Stimulated activated CD8-positive, alpha-beta memory T cell treated with anti-CD3 and anti-CD28 coated beads, Interleukin-7, amount 100 ng/mL, for 4 hours (primary cell): ENCODE results near the gene HCN1.

ENCODE experiments used
- DNase-seq, 2 donors: peaks; one replicate each; pipeline ENCODE4 v3.0.0-alpha.2; 2020; ENCODE audit warnings: low read depth in 2 of 2

Gene HCN1

DNA sequence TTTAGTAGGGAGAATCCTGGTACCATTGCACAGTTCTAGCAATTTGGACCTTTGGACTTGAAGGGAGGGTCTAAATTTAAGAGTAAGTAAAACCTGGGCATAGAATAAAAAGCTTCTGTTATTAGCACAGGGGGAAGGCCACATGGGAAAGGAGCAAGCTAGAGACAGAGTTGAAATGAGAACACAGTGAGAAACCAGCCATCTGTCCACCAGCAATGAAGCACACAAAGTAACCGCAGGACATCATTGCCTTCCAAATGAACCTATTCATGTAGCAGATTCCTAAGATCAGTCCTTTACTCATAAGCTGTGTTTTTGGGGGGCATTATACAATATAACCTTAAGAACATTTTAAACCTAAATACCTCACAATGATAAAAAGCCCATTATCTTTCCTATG lies 407.4 kb downstream of the HCN1 start:
- no peak for DNase-seq

DNA sequence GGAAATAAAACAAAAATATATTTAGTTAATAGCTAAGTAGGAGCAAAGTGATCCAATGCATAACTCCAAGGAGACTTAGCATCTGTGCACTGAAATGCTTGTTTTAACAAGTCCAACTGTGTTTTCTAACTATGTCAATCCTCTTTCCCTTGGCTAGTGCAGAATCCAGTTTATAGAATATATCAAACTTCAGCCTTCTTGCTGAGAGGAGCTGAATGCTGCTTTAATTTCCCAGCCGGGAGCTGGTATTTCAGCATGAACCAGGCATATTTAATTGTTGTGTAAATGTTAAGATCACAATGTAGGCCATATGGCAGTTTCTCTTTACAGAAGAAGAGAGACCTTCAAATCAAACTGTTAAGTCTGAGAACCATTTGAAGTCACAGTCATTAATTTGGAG lies 411.7 kb downstream of the HCN1 start:
- no peak for DNase-seq

DNA sequence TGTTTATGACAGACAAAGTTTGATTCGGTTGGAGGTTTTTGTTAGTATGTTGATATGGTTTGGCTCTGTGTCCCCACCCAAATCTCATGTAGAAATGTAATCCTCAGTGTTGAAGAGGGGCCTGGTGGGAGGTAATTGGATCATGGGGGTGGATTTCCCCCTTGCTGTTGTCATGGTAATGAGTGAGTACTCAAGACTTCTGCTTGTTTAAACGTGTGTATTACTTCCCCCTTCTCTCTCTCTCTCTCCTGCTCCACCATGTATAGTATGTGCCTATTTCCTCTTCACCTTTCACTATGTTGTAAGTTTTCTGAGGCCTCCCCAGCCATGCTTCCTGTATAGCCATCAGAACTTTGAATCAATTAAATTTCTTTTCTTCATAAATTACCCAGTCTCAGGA lies 415.1 kb downstream of the HCN1 start:
- no peak for DNase-seq

DNA sequence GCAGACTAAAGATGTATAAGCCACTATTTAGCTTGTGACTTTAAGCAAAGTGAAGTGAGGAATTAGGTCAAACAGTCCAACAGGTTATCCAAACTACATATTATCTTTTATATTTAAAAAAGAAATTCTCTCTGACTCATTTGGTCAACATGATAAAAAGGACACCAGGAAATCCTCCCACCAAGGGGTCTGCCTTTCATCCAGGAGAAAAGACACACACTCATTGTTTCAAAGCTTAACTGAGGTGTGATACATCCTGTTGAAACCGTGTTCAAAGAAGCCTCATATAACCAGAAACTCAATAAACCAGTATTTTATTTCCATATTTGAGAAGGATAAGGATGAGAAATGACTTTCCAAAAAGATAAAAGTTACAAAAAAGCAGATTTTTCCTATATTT lies 417.1 kb downstream of the HCN1 start:
- DNase-seq: no peak

DNA sequence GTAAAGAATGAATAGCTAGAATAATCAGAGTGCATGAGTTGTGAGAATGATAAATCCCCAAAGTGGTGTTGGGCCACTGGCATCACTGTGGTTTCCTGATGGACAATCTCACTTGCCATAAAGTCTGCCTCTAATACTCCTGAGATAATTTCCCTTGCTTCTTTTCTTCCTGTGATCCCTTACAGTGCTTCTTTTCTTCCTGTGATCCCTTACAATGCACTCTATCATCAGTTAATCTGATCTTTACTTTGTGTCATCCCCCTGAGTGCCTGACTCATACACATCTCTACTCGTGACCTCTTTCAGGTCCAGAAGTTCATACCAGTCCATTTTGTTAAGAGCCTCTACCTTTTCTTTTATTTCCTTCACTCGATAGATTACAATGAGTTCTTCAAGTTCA lies 418.3 kb downstream of the HCN1 start:
- no peak for DNase-seq

DNA sequence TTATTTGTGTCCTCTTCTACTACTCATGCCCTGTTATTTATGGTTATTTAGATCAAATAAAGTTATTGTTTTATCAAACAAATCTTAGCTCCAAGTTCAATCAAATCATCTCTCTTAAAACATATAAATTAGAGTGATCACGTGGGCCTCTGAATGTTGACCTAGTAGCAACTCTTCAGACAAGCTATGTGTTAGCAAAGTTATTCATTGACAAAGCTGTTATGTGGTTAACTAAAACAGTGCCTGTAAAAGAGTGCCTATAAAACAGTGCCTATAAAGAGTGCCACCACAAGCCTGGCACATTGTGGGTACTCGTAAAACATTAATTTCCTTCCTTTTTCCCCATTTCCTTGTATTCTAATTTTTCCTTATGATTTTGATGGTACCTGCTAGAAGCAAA lies 421.9 kb downstream of the HCN1 start:
- DNase-seq: no peak

DNA sequence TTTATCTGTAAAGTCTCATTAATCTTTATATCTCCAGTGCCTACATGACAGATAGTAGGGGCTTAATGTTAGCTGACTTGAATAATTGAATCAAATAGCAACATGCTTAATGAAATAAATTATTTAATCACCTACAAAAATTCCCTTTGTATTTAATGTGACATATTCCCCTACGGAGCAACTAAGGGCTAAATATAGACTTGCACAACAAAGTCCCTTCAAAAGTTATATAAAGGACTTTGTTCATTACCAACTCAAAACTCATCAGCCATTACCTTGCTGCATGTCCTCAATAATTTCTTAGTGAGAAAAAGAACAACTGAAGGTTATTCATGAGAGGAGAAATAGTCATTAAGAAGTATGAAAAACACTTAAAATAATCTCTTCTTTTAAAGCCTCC lies 424.6 kb downstream of the HCN1 start:
- no peak for DNase-seq

DNA sequence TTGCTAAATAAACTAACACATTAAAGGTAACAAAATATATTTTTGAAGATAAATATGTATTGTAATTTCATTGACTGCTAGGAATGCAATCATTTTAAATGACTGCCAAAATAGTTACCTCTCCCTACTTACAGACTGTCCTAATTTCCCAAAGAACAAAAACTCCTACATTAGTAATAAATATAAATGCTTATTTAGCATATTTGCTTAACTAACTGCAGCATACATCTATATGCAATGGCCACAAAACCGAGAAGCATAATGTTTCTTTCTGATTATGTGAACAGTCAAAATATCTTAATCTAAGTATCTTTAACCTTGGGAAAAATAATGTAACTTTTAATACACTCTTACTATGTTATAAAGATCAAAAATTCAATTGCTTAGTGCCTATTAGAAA lies 431.7 kb downstream of the HCN1 start:
- no peak for DNase-seq

DNA sequence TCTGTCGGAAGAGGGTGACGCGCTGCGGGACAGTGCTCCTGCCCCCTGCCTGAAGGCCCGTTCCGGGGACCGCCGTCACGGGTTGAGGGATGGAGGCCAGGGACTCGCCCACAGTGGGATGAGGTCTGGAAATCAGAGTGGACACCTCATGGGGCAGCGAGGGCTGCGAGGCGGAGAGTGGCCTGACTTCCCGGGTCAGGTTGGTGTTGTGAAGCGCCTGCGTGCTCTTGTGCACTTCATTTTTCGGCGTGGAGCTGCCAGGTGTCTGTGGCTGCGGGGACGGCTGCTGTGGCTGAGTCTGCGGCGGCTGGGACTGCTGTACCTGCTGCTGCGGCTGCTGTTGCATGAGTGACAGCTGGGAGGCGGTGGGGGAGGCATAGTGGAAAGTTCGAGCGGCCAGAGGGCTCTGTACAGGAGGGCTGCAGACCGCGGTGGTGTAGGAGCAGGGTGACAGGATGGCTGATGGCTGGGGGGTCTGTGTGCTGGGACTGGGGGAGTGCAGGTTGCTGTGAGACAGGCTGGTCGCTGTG lies 434.1 kb downstream of the HCN1 start:
- no peak for DNase-seq

DNA sequence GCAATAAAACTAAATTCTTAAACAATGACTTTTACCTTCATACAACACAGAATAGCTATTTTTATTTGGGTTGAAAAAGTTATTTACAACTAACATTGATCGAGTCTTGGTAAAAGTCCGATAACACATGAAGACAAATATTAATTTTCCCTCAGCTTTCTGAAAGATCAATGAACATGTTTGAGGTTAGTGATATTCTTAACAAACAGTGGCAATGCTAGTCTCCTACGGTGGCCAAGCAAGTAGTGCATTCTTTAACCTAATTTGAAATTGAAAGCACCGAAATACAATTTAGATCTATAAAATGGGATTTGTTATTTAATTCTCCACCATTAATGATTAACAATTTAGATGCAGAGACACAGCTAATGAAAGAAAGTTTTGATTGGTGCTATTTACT lies 435.1 kb downstream of the HCN1 start:
- DNase-seq: no peak

DNA sequence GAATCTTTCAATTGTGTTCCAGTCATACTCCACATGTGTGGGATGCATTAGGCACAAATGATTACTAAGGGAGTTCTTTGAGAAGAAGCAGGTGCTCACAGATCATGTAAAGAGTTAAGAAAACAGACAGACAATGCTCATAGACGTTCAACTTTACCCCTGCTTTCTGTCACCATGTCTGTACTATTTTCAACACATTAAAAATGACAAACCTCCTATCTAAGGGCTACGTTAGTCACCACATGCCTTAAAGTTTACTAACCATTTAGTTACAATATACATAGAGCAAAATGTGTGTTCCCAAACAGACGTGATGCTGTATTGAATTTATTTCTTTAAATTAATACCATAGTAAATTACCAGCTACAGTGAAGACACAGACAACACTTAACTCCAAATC lies 435.9 kb downstream of the HCN1 start:
- no peak for DNase-seq

DNA sequence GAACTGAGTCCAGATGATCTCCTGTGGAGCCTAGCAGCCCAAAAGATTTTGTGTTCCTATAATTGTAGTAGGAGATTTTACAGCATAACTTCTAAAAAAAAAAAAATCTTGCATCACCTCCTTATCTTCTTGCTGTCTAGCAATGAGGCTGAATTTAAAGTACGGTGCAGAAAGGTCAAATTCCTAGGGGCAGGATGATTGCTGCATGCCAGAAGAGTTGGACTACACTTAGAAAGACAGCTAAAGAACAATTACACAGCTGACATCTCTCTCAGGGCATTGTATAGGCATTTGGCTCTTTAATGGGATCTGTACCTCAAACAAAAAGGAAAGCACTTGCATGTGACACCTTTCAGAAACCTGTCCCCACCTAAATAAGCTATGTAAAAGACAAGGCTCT lies 443.2 kb downstream of the HCN1 start:
- DNase-seq: no peak

DNA sequence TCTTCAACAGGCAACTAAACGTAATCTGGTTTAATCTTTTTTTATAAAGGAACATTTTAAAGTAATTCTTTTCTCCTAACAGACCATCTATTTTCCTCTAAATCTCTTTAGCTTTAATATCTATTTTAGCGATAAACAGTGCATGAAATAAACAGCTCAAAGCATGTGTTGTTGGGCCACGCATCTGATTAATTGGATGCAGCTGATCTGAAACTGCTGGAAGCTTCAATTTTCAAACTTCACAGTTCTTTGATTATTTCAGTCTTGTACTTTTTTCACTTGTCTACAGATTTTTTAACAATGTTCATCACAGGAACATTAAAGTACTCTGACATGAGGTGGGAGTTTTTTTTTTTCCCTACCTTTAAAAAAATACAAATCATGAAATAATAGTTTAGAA lies 443.6 kb downstream of the HCN1 start:
- no peak for DNase-seq

DNA sequence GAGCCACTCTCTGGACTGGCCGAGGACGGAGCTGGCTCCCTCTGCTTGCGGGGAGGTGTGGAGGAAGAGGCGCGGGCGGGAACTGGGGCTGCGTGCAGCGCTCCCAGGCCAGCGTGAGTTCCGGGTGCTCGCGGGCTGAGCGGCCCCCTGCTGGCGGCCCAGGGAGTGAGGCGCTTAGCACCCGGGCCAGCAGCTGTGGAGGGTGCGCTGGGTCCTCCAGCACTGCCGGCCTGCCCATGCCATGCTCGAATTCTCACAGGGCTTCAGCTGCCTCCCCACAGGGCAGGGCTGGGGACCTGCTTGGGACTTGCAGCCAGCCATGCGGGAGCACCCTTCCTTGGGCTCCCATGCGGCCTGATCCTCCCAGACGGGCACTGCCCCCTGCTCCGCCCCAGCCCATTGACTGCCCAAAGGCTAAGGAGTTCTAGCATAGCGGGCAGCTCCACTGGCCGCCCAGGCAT lies 470.6 kb downstream of the HCN1 start:
- DNase-seq: no peak

DNA sequence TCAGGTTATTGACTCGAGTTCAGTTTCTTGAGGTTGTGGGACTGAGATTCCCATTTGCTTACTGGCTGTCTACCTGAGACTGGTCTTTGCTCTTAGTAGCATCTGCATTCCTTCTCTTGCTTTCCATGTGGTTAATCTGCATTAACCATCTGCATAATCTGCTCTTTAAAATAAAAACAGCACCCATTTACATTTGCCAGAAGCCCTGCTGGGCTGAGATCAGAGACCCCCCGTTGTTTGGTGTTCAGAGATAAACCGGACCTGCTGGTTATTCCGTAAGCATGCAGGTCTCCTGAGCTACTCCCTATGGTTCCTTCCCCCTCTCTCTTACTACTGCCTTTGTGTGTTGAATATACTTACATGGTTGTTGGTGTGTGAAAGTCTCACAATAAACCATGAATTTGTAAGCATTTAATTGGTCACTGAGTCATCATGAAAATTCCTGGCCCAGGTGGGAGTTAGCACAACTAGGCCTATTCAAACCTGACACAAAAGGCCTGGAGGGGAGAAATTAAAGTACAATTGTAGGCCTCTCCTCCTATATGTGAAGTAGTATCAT lies 490.7 kb downstream of the HCN1 start:
- no peak for DNase-seq
